GM19328 (cell line): Measurements from ENCODE around the gene SLC35B2.

Source experiments
- ATAC-seq: cut with Tn5 transposase; IDR thresholded peaks from one replicate; pipeline ENCODE4 v1.9.1; 2021; ENCODE audit warnings: mild to moderate bottlenecking, moderate library complexity; ENCODE audit not compliant: unreplicated experiment

SLC35B2 gene

DNA sequence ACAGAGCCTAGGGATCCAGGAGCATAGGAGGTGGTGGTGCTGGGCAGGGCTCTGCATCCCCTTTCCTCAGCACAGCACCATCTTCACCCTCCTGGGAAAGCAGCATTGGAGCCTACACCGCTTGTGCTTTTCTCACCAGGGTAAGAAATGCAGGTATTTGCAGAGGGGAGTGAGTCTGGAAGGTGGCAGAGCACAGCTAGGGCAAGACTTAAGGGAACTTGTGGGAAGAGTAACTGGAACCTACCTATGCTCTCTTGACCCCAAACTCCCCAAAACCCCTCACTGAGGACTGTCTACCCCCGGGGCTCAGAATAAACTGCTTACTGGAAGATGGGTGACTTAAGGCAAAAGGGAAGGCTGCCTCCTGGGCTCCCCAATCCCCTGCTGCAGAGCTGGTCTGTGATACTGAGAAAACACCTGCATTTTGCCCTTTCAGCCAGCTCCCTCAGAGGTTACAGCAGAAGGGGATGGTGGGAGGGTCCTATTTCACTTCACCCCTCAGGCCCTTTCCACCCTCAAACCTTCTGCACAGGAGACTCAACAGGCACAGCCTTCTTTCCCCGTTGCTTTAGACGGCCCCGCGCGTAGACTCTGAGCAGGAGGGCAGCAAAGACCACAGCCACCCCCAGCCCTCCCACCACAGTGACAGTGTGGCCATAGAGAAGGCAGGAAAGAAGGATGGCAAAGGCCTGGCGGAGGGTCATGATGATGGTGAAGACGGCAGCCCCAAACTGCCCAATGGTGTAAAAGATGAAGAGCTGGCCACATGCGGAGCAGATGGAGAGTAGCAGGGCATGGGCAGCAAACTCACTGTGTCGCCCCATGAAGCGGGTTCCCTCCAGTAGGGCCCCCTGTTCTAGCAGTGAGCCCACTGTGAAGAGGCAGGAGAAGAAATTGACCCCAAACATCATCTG lies 2.9 kb downstream of the SLC35B2 start:
- no peak for ATAC-seq

DNA sequence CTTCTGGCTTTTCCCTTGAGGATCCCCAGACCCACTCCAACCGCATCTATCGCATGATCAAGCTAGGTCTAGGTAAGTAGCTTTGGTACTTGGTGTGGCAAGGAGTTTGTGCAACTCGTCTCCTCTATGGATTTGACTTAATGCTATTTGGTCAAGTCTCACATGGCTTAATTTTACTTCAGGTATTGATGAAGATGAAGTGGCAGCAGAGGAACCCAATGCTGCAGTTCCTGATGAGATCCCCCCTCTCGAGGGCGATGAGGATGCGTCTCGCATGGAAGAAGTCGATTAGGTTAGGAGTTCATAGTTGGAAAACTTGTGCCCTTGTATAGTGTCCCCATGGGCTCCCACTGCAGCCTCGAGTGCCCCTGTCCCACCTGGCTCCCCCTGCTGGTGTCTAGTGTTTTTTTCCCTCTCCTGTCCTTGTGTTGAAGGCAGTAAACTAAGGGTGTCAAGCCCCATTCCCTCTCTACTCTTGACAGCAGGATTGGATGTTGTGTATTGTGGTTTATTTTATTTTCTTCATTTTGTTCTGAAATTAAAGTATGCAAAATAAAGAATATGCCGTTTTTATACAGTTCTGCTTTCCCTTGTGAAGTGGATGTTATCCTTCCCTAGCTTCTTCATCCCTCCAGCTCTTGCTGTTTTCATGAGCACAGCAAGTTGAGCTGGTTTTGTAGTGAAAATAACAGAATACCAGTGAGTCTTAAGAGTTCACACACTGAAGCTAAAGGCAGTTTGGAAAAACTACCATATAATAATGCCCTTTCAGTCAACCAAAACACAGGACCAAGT lies 3.8 kb downstream of the SLC35B2 start:
- ATAC-seq = no peak

DNA sequence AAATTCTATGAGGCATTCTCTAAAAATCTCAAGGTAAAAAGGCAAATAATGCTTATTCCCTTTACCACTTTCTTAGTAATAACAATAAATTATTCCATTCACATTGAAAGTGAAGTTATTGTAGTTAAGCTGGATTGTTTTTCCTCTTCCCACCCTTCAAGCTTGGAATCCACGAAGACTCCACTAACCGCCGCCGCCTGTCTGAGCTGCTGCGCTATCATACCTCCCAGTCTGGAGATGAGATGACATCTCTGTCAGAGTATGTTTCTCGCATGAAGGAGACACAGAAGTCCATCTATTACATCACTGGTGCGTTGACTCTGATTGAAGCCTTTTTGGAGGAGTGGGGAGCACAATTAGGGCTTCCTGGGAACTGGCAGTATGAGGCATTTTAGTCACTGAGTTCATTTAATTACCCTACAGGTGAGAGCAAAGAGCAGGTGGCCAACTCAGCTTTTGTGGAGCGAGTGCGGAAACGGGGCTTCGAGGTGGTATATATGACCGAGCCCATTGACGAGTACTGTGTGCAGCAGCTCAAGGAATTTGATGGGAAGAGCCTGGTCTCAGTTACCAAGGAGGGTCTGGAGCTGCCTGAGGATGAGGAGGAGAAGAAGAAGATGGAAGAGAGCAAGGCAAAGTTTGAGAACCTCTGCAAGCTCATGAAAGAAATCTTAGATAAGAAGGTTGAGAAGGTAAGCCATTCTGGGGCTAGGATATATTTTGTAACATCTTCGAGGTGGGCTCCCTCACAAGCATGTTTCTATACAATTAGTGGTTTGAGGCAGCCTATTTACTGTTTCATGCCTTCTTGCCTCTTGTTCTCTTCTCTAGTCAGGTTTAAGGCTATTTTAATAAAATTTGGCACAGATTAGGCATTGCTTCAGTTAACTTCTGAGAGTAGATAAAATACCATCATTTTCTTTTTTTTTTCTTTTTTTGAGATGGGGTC lies 5.5 kb downstream of the SLC35B2 start:
- ATAC-seq = no peak

DNA sequence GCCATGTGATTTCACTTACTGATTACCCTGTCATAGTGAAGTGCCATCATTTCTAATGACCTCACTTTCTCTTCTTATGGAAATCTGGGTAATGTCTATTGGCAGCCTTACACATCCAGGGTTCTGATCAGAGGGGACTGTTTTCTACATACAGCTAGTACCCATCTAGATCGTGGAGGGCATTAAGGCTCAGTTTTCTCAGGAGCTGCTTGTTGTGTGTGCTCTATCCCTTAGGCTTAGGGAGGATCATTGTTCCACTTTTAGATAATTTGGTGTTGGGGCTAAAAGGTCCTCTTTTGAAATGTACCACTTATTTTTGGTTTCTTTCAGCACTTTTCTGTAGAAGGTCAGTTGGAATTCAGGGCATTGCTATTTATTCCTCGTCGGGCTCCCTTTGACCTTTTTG lies 6.6 kb downstream of the SLC35B2 start:
- ATAC-seq = no peak

DNA sequence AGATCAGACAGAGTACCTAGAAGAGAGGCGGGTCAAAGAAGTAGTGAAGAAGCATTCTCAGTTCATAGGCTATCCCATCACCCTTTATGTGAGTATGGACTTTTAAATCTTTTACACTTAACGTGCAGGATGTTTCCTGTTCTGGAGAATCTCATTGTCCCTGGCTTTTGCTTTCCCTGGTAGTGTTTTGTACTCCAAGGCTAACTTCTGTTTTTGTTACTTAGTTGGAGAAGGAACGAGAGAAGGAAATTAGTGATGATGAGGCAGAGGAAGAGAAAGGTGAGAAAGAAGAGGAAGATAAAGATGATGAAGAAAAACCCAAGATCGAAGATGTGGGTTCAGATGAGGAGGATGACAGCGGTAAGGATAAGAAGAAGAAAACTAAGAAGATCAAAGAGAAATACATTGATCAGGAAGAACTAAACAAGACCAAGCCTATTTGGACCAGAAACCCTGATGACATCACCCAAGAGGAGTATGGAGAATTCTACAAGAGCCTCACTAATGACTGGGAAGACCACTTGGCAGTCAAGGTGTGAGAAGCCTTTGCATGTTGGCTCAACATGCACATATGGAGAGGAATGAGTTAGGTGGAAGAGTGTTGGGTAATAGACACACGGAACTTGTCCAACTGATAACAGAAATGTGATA lies 7.1 kb downstream of the SLC35B2 start:
- no peak for ATAC-seq

DNA sequence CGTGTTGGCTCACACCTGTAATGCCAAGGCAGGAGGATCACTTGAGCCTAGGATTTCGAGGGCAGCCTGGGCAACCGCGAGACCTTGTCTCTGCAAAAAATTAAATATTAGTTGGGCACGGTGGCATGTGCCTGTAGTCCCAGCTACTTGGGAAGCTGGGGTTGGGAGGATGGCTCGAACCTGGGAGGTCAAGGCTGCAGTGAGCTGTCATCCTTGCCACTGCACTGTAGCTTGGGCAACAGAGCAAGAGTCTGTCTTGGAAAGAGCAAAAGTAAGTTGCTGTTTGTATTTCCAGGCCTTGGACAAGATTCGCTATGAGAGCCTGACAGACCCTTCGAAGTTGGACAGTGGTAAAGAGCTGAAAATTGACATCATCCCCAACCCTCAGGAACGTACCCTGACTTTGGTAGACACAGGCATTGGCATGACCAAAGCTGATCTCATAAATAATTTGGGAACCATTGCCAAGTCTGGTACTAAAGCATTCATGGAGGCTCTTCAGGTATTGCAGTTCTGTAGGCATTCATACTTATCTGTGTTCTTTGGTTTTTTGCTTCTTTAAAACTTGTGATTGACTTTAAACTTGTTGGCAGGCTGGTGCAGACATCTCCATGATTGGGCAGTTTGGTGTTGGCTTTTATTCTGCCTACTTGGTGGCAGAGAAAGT lies 8.1 kb downstream of the SLC35B2 start:
- no peak for ATAC-seq

DNA sequence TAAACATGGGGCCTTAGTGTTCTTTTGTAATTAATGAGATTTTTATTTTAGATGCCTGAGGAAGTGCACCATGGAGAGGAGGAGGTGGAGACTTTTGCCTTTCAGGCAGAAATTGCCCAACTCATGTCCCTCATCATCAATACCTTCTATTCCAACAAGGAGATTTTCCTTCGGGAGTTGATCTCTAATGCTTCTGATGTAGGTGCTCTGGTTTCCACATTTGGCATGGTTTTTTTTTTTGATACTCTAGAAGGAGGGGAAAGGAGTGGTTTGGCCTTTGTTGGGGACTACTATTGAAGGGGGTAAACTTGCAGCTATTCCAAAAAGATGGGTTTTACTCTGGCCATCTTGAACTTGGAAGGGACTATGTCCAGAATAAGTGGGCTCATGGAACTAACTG lies 8.7 kb downstream of the SLC35B2 start:
- no peak for ATAC-seq

DNA sequence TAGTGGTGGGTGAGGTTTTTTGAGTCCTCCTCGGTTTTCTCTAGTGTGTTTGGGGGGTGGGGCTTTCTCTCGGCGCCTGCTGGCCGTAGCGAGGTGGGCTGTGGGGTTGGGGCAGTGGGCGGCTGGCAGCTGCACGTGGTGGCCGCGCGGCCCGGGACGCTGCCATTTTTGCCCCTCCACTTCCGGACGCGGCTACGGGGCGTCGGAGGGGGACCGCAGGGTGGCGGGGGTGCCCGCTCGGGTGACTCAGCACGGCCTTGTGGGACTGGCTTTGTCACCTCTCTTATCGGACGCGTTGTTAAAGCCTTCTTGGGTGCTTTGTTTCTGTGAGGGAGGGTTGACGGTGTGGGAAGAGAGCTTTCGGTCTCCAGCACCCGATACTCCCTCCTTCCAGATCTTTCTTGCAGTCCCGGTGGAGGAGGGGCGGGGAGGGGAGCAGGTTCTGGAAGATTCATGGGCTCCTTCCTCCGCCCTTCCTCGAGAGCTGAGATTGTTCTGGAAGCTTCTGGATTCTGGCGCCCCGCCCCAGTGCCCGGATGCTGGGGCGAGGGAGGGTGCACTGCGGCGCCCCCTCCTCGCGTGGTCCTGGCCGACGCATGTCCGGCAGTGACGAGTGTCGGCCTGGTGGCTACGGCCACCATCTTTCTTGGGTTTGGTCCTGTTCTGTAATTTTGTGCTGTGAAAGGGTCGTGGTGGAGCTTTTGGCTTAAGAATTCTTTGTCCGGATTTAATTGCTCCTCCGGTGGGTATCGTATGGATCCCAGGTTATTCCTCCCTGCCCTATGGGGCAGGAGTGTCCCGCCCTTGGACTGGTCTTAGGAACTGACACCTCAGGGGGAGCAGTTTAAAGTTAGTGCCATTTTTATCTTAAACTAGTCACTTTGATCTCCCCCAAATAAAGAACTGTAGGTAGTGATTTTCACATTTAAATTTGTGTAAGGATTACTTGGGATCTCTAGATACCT lies 9.7 kb downstream of the SLC35B2 start:
- ATAC-seq = no peak

DNA sequence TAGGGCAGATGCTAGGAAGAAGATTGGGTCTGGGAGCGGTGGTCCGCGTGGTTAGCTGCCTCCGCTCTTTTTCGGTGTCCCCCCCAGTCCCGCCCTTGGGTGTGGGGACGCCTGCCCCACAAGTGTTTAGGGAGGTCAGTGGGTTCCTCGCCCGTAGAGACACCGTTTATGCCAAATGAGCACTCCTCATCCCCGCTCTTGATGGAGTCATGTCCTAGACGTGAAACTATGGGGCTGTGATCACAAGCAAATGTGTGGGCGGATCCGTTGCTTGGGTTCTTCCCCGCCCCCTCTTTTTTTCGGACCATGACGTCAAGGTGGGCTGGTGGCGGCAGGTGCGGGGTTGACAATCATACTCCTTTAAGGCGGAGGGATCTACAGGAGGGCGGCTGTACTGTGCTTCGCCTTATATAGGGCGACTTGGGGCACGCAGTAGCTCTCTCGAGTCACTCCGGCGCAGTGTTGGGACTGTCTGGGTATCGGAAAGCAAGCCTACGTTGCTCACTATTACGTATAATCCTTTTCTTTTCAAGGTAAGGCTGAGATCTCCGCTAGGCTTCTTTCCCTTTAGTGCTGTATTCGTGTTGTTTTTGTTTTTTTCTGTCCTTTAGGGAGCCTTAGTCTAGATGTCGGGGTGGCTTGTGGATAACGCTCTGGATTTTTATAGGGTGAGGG lies 10.5 kb downstream of the SLC35B2 start, which contains the start of gene HSP90AB1:
TSS of gene HSP90AB1 (plus strand) at position 439 of the 675 bp plus-strand sequence. CDS start 1,529 bp downstream, outside the sequence.
- peak; percentile 49 for ATAC-seq

DNA sequence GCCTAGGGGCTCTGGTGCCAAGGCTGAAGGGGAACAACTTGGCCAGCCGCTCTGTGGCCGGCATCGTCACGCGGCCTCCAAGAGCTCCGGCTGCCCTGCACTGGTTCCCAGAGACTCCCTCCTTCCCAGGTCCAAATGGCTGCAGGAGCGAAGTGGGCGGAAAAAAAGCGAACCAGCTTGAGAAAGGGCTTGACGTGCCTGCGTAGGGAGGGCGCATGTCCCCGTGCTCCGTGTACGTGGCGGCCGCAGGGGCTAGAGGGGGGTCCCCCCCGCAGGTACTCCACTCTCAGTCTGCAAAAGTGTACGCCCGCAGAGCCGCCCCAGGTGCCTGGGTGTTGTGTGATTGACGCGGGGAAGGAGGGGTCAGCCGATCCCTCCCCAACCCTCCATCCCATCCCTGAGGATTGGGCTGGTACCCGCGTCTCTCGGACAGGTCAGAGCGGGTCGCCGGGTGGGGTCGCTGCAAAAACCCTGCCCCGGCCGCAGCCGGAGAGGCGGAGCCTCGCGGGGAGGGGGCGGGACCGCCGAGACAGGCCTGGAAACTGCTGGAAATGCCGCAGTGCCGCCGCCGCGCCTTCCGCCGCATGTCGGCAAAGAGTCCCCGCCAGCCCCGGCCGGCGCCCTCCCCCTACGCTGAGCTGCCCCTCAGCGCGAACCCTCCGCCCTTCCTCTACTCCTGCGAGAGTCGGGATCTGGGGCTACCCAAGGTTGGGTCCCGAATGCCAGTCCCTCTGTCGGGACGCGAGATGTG lies 11.2 kb downstream of the SLC35B2 start:
- peak; percentile 44 for ATAC-seq

DNA sequence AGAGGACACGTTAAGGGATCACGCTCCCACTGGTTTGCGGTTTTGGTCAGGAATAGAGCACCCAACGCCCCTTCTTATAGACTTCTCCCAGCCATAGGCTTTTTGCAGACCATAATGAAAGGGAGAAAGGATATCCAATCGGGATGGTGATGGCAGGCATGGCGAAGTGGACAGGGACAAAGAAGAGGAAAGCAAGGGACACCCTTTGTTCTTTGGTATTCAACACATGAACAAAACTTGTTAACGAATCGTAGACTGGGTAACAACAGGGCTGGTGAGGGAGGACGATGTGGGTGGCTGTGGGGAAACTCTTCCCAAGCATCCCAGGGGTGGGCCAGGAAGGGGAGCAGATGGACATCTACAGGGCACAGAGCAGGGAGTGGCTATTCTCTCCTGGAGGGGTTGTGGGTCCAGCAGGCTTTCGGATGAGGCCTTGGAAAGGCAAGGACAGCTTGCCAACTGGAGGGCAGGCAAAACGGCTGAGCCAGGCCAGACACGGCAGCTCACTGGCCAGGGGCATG lies 11.9 kb downstream of the SLC35B2 start:
- no peak for ATAC-seq

DNA sequence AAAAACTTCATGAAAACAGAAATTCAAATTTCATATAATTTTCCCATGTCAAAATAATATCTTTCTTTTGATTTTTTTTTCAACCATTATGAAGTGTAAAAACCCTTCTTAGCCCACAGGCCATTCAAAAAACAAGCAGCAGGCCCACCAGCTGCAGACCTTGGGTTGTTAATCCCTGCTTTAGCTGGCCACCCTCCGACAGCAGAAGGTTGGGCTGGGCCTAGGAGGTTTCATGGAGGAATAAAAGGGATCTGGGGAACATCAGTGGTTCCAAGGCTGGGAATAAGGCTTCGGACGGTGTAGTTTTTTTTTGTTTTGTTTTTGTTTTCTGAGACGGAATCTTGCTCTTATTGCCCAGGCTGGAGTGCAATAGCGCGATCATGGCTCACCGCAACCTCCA lies 14.0 kb downstream of the SLC35B2 start:
- ATAC-seq = no peak

DNA sequence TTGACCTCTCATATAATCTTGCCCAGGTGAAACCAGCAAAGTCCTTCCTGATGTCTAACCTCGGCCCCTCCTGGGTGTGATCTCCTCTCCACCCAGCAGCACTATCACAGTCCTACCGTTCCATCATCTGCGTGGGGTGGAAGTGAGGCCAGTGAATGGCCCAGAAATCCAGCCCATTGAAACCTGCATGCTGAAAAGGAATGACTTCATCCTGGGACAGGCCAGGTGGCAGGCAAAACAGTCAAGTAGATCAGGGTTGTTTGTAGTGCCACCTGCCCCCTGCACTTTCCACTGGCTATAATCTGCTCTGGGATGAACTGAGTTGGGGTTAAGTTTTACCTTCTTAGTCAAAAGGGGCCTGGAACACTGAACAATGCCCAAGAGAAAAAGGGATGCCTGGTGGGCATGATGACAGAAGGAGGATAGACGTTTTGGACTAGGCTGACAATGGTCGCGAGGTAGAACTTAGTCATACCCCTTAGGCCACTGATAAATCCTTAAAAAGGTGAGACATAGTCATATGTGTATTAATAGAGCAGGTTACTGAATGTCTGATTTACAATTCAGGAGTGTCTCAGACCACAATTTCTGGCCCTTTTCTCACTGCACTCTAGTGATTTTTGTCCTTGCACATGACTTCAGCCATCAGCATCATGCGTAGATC lies 18.5 kb downstream of the SLC35B2 start:
- no peak for ATAC-seq

DNA sequence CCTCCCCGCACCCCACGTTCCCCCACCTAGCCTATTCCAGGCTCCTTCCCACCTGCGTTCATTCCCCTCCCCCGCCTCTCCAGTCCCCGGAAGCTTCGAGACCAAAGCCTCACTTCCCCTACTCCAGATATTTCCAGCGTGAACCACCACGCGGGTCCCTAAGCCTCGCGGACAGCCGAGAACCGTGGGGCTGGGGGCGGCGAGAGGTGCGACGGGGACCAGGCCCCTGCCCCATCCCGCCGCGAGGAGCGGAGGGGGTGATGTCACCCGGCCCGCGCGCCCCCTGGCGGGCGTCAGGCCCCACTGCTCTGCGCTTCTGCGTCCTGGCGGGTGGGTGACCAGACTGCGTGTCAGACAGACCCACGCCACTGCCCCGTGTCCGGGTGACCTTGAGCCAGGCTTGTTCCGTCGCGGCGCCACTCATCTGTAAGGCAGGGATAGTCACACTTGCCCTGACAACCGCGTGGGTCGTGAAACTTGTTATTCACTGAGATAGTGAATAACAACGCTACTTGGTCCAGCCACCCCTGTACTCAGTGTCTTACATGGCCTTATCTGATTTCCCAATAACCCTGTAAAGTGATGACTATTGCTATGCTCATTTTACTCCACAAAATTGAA lies 19.4 kb downstream of the SLC35B2 start:
- ATAC-seq = peak; percentile 63

DNA sequence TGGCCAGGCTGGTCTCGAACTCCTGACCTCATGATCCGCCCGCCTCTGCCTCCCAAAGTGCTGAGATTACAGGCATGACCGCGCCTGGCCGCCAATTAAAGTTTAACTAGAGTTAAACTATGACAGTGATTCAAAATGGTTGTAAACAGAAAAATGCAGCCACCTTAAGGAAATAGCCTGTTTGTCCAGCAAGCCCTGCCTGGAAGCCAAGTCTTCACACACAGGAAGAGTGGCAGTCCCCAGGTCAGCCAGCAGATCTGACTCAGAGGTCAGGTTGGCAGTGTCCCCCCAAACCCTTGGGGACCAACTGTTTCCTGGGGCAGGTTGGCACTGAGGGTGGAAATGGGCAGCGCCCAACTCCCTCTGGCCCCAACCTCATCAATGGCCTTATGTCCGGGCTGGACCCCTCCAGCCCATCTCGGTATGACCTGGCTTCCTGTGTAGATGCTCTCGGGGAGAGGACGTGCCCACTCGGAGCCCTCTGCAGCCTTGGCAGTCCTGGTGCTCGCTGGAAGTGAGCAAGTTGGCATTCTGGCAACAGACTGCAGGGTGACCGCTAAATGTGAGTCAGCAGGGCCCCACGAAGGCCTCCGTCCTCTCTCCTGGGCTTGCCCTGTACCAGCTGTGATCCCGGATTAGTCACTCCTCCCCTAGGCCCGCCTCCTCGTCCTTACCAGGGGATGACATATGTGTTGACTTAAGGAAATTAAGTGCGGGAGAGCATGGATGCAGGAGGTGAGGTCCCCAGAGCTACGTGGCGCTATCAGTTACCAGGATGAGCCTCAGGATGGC lies 20.1 kb downstream of the SLC35B2 start:
- peak; percentile 39 for ATAC-seq
